Liver (tissue), 3 donors: ENCODE results near the gene TBCCD1.

Experiments used
- CTCF ChIP-seq: fragments of 150-350 bp; IDR thresholded peaks from 2 replicates; pipeline ENCODE4 v1.5.1; 2017; ENCODE audit warnings: improper control_type of control experiment, low read depth, low read length; ENCODE audit not compliant: missing input control
- FOXA1 ChIP-seq: IDR thresholded peaks from 2 replicates; pipeline ENCODE4 v1.6.1; 2016; ENCODE audit warnings: antibody characterized with exemption
- FOXA2 ChIP-seq: IDR thresholded peaks from 2 replicates; pipeline ENCODE4 v1.6.1; 2016; ENCODE audit warnings: antibody characterized with exemption
- GABPA ChIP-seq, 2 donors: IDR thresholded peaks in 1 of 2; conservative IDR thresholded peaks in 1 of 2; 2 replicates each; pipeline ENCODE4 v1.6.1; 2016; ENCODE audit warnings: antibody characterized with exemption in 2 of 2, mild to moderate bottlenecking in 1 of 2, moderate library complexity in 1 of 2
- HNF4A ChIP-seq, 2 donors: conservative IDR thresholded peaks; 2 replicates each; pipeline ENCODE4 v1.6.1; 2016; ENCODE audit warnings: antibody characterized with exemption in 2 of 2, mild to moderate bottlenecking in 2 of 2
- HNF4G ChIP-seq: IDR thresholded peaks from 2 replicates; pipeline ENCODE4 v1.6.1; 2016; ENCODE audit warnings: antibody characterized with exemption
- JUND ChIP-seq, 2 donors: IDR thresholded peaks; 2 replicates each; pipeline ENCODE4 v1.6.1; 2016; ENCODE audit warnings: antibody characterized with exemption in 2 of 2
- MAX ChIP-seq: IDR thresholded peaks from 2 replicates; pipeline ENCODE4 v1.6.1; 2016; ENCODE audit warnings: antibody characterized with exemption
- RAD21 ChIP-seq, 2 donors: IDR thresholded peaks; 2 replicates each; pipeline ENCODE4 v1.6.1; 2016; ENCODE audit warnings: antibody characterized with exemption in 2 of 2, mild to moderate bottlenecking in 2 of 2
- REST ChIP-seq: IDR thresholded peaks from 2 replicates; pipeline ENCODE4 v1.6.1; 2016; ENCODE audit warnings: antibody characterized with exemption, mild to moderate bottlenecking
- TAF1 ChIP-seq: conservative IDR thresholded peaks from 2 replicates; pipeline ENCODE4 v1.6.1; 2016; ENCODE audit warnings: antibody characterized with exemption, mild to moderate bottlenecking
- YY1 ChIP-seq: IDR thresholded peaks from 2 replicates; pipeline ENCODE4 v1.6.1; 2016; ENCODE audit warnings: antibody characterized with exemption, mild to moderate bottlenecking
- ZBTB33 ChIP-seq: IDR thresholded peaks from 2 replicates; pipeline ENCODE4 v1.6.1; 2016; ENCODE audit warnings: antibody characterized with exemption
- donor health status: healthy.
- donor health status: healthy.

- no peak for TF ChIP-seq CTCF
- no peak for TF ChIP-seq JUND (IDR thresholded peaks at IDR 0.05)
- no peak for TF ChIP-seq ZBTB33
- no peak for TF ChIP-seq REST
- no peak for TF ChIP-seq TAF1
- TF ChIP-seq YY1: no peak
- no peak for TF ChIP-seq GABPA (IDR thresholded peaks at IDR 0.05 in 1 of 2, conservative IDR thresholded peaks at IDR 0.05 in 1 of 2)
- no peak for TF ChIP-seq FOXA2
- no peak for TF ChIP-seq RAD21 (IDR thresholded peaks at IDR 0.05)
- TF ChIP-seq MAX: no peak
- TF ChIP-seq HNF4A (conservative IDR thresholded peaks at IDR 0.05): no peak
- TF ChIP-seq HNF4G: no peak
- TF ChIP-seq FOXA1: no peak
Observed at GRCh38 chr3:186502138-186502948, 64.8 kb downstream of the TBCCD1 start.
